ENCODE results near the gene SCGB1D2. TPM values are rescaled to one million over a fixed set of nuclear protein-coding genes. Genes with fewer than 3 reads are reported as not detected.

The SCGB1D2 gene
- total and polyA plus RNA-seq, 10 of the 15 experiments (the other 5 are each of a cell fraction or from before 2014, with no cell fraction given), result 0.48 TPM; not detected in 9

DNA sequence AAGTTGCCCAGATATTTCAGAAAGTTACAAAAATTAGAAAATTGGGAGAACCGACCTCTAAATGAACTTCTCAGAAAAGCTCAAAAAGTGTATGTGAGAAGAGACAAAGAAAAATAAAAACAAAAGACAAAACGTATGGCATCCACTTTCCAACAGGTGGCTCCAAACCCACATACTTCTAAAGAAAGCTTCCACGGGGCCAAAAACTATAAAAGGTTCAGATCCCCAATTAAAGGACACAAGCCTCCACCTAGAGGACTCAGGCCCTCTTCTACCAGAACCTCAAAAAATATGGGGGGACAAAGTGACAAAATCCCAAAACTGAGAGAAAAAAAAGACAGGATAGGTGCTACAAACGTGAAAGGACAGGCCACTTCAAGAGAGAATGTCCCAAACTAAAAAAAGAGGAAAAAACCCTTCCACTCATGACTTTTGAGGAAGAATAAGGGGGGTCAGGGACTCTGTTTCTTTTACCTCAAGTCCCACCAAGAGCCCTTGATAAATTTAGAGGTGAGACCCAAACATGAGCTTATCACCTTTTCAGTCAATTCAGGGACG lies 24.8 kb upstream of the SCGB1D2 start:
- no peak for FAIRE-seq
- Histone ChIP-seq H3K27me3 (replicated peaks in 1 of 2; ENCODE audit: control insufficient read depth in 2 of 2, insufficient read depth in 2 of 2, low read length in 1 of 2) (no peaks in the 10 kb centered on the region; a peak in 1 of 4 replicates), H3K4me3 (no peak overlapping the region)

More for the DNA sequence above, 24.8 kb upstream of the SCGB1D2 start:
- DNase-seq (ENCODE audit: low read depth, low spot score) (no peak), ATAC-seq (no peak)
- Histone ChIP-seq H3K4me2 (ENCODE audit: control insufficient read depth, insufficient read depth) (no peak overlapping the region), H4K20me1 (ENCODE audit: control insufficient read depth, insufficient read depth) (no peaks in the 10 kb centered on the region), H3K9me3 (replicated peaks; ENCODE audit: control insufficient read depth, insufficient read depth, low read length) (peaks cover 2% of the 10 kb centered on the region; the same call in 2 of the 3 replicates), H3K36me3 (ENCODE audit: control insufficient read depth in 2 of 2, insufficient read depth in 2 of 2, low read length in 1 of 2) (no peaks in the 10 kb centered on the region), H2AFZ (ENCODE audit: control insufficient read depth, low read depth, low read length) (no peak overlapping the region), H3K9ac (ENCODE audit: control insufficient read depth, insufficient read depth, low read length) (no peak overlapping the region), H3K79me2 (ENCODE audit: control insufficient read depth, insufficient read depth, low read length) (no peaks in the 10 kb centered on the region), H3K27ac (ENCODE audit: control insufficient read depth, insufficient read depth) (no peak overlapping the region), H3K4me1 (ENCODE audit: control insufficient read depth, insufficient read depth, low read length) (no peaks in the 10 kb centered on the region)
- TF ChIP-seq SMC3 (IDR thresholded peaks at IDR 0.05; ENCODE audit: borderline replicate concordance, low read length), result peak; percentile 39; the same call in 1 of the 2 replicates
- TF ChIP-seq, protein P1, sequence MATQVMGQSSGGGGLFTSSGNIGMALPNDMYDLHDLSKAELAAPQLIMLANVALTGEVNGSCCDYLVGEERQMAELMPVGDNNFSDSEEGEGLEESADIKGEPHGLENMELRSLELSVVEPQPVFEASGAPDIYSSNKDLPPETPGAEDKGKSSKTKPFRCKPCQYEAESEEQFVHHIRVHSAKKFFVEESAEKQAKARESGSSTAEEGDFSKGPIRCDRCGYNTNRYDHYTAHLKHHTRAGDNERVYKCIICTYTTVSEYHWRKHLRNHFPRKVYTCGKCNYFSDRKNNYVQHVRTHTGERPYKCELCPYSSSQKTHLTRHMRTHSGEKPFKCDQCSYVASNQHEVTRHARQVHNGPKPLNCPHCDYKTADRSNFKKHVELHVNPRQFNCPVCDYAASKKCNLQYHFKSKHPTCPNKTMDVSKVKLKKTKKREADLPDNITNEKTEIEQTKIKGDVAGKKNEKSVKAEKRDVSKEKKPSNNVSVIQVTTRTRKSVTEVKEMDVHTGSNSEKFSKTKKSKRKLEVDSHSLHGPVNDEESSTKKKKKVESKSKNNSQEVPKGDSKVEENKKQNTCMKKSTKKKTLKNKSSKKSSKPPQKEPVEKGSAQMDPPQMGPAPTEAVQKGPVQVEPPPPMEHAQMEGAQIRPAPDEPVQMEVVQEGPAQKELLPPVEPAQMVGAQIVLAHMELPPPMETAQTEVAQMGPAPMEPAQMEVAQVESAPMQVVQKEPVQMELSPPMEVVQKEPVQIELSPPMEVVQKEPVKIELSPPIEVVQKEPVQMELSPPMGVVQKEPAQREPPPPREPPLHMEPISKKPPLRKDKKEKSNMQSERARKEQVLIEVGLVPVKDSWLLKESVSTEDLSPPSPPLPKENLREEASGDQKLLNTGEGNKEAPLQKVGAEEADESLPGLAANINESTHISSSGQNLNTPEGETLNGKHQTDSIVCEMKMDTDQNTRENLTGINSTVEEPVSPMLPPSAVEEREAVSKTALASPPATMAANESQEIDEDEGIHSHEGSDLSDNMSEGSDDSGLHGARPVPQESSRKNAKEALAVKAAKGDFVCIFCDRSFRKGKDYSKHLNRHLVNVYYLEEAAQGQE (IDR thresholded peaks at IDR 0.05; ENCODE audit: low read depth, low read length), result no peak
- TF ChIP-seq SREBF2 (IDR thresholded peaks at IDR 0.05; ENCODE audit: low read length), result no peak
- TF ChIP-seq RAD21 (IDR thresholded peaks at IDR 0.05; ENCODE audit: insufficient read depth, low read depth, low read length), result peak; percentile 51
- TF ChIP-seq, protein P2, sequence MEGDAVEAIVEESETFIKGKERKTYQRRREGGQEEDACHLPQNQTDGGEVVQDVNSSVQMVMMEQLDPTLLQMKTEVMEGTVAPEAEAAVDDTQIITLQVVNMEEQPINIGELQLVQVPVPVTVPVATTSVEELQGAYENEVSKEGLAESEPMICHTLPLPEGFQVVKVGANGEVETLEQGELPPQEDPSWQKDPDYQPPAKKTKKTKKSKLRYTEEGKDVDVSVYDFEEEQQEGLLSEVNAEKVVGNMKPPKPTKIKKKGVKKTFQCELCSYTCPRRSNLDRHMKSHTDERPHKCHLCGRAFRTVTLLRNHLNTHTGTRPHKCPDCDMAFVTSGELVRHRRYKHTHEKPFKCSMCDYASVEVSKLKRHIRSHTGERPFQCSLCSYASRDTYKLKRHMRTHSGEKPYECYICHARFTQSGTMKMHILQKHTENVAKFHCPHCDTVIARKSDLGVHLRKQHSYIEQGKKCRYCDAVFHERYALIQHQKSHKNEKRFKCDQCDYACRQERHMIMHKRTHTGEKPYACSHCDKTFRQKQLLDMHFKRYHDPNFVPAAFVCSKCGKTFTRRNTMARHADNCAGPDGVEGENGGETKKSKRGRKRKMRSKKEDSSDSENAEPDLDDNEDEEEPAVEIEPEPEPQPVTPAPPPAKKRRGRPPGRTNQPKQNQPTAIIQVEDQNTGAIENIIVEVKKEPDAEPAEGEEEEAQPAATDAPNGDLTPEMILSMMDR (IDR thresholded peaks at IDR 0.05 in 2 of 3, conservative IDR thresholded peaks at IDR 0.05 in 1 of 3; ENCODE audit: control insufficient read depth in 2 of 3, extremely low read depth in 1 of 3, insufficient read depth in 1 of 3, low read depth in 3 of 3, low read length in 3 of 3), result peak; percentile 38 to 47 (median 45); a peak in 5 of 6 replicates
- ChIA-PET CTCF (interaction anchor here (0.7 to 2.5 kb wide), 12 partner anchors 16 to 164 kb away, joined by 3 to 11 read pairs (median 4); no protein-coding TSS in a partner anchor), SMC1A (ENCODE audit: uncharacterized antibody, unreplicated experiment) (interaction anchor here (0.7 to 1.7 kb wide), 3 partner anchors 93 to 161 kb away, joined by 3 to 4 read pairs (median 3); no protein-coding TSS in a partner anchor), POLR2A (no interaction called here), RAD21 (ENCODE audit: unreplicated experiment) (interaction anchor here (0.6 to 1.3 kb wide), 2 partner anchors 94 to 189 kb away, joined by 3 to 4 read pairs; no protein-coding TSS in a partner anchor)
- intact Hi-C loops (cut with micrococcal nuclease; ENCODE audit: unreplicated experiment) (loop anchor here (1.0 to 5.0 kb wide), 2 partner anchors 110 to 161 kb away; no protein-coding TSS in a partner anchor), in situ Hi-C loops (cut with MboI) (loop anchor here (5.0 kb wide), 1 partner anchor 95 kb away; no protein-coding TSS in a partner anchor)
- WGBS (ENCODE audit: insufficient coverage, insufficient replicate concordance, low lambda C conversion rate, missing lambda C conversion rate), result 13% methylated on average over 5 of the region's 5 CpGs
- BruUV-seq (replicated peaks), result no TSS peak
